SHP77 treated with DMSO at 0.1 percent for 48 hours (cell line): ENCODE measurements around the gene NKAIN2.

Source experiments
- DNase-seq: peaks from one replicate; lab custom pipeline; 2025; lab: John Stamatoyannopoulos, UW

The NKAIN2 gene

DNA sequence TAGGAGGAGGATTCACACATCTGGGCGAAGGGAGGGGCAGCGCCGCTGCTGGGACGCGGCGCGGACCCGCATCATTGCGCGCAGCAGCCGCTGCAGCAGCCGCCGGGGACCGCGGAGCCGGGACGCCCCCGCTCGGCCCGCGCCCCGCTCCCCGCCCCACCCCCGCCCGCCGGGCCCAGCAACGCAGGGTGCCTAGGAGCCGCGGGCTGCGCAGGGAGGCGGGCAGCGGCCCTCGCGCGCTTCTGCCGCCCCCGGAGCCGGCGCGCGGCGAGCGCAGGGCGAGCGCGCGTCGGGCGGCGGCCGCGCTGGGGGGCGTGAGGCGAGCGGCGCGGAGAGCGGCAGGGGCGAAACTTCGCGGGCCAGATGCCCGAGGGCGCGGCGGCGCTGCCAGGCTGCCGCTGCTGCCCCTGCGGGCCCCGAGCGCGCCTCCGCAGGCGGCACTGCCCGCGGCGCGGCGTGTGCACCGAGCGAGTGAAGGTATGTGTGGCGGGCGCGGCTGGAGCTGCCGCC, at the start of gene NKAIN2:
Gene NKAIN2, plus strand, starts transcription at position 362 of the 510 bp plus-strand sequence.
- DNase-seq = no peak

GRCh38 chr6:123759472-123759871, 44.2 kb upstream of the NKAIN2 start:
- DNase-seq = no peak

GRCh38 chr6:123763904-123764303, 39.8 kb upstream of the NKAIN2 start:
- DNase-seq = no peak

GRCh38 chr6:123764722-123765121, 38.9 kb upstream of the NKAIN2 start:
- no peak for DNase-seq

DNA sequence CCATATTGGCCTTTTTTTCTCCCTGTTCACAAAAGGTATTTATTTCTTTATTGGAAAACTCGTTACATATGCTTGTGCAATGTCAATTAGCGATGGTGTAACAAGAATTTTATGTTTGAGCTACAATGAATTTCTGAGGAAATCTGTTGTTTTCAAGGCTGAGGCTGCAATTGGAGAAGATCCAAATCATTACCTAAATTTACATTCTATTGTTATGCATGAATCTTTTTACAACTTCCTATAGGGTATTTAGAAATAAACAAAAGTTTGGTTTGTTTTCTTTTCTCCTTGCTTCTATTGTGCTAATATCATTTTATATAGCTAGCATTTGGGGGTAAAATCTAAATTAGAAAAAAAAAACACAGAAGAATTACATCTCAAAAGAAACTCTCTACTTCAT, 34.7 kb upstream of the NKAIN2 start:
- no peak for DNase-seq

DNA sequence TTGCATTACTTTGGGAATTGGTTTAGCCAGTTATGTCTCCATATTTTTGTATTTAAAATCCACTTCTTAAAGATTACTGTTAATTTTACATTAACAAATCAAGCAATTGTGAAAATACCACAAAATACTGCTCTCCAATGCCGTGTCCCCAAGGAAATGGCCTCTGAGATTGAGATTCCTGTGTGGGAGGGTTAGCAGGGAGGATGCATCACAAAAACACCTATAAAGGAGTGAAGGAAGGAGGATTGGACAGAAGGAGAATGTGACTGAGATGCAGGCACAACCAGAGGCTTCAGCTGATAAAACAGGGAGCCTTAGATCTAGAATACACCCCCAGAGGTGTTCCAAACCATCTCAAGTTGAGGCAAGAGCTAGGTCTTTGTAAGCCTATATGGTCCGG, 34.2 kb upstream of the NKAIN2 start:
- no peak for DNase-seq

DNA sequence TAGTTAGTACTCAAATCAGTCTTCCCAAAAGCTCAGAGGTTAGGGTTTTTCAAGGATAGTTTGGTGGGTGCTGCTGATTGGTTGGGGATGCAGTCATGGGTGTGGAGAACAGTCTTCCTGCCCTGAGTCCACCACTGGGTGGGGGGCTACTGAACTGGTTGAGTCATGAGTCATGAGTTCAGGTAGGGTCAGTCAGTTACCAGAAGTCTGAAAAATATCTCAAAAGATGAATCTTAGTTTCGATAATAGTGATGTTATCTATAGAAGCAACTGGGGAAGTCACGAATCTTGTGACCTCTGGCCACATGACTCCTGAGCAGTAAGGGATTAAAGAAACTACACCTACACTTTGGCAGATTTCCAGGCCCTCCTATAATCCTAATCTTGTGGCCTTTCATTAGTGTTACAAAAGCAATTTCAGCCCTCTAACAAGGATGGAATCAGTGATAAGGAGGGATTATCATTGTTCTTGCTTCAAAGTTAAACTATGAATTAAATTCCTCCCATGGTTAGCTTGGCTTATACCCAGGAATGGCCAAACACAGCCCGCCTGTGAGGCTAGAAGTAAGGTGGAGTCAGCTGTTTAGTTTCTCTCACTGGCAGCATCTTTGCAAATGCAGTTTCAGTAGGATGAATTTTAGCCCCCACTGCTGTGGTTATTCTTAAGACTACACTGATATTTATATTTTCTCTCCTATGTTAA, 33.3 kb upstream of the NKAIN2 start:
- no peak for DNase-seq

GRCh38 chr6:123771126-123771525, 32.5 kb upstream of the NKAIN2 start:
- DNase-seq = no peak

GRCh38 chr6:123777563-123777962, 26.1 kb upstream of the NKAIN2 start:
- DNase-seq = peak; percentile 34

GRCh38 chr6:123780021-123780420, 23.6 kb upstream of the NKAIN2 start:
- DNase-seq = no peak

- no peak for DNase-seq
Observed at GRCh38 chr6:123784330-123784729, 19.3 kb upstream of the NKAIN2 start.

- no peak for DNase-seq
Observed at GRCh38 chr6:123785039-123785438, 18.6 kb upstream of the NKAIN2 start.

DNA sequence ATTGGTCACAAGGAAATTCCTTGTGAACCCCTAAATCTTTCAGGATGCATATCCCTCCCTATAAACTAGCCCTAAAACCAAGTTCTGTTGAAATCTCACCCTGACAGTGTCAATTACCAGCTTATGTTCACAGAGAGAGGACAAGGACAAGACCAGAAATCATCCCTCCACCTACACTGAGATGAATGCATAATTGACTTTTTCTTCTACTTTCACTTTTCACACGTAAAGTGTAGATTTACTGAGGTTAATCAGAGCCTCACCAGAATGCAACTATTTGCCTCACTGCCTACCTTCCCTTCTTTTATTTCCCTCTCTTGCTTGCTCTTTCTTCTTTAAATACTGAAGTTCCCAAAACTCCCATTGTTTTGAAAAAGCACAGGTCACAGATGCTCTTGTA, 15.3 kb upstream of the NKAIN2 start:
- DNase-seq = no peak

GRCh38 chr6:123794190-123794589, 9.5 kb upstream of the NKAIN2 start:
- DNase-seq = no peak

DNA sequence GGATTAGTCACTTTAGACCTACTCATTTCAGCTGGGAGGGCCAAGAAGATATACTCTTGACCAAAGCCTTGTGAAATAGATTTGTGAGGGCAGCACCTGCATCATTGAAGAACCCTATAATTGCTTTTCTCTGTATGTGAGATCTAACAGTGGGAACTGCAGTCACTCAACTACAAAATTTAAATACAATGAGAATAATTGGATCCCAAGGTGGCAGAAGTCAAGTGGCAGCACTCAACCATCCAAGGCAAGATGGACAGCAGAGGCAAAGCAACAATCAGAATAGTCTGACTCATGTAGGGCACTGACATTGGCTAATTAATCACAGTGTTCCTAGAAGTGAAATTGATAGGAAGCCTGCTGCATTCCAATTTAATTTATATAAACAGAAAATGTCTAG, 8.9 kb upstream of the NKAIN2 start:
- no peak for DNase-seq

DNA sequence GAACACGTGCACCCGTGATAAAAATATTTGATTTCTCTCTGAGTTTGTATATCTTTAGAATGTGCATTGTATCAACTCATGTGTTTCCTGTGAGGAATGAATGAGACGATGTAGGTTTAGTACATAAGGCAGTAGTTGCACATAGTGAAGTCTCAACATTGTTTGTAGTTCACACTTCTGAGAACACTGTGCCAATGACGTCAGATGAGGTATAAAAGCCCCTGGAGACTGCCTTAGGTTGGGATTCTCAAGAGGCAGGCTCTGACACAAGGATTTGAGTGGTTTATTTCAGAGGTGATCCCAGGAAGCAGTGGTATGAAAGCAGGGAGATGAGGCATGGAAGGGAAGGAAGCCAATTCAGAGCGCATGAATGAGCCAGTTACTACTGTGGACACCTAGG, 2.6 kb upstream of the NKAIN2 start:
- no peak for DNase-seq

- no peak for DNase-seq
Observed at GRCh38 chr6:123802351-123802696, 1.3 kb upstream of the NKAIN2 start.

GRCh38 chr6:123802697-123803503, 765 bp upstream of the NKAIN2 start:
- DNase-seq = peak; percentile 73

DNA sequence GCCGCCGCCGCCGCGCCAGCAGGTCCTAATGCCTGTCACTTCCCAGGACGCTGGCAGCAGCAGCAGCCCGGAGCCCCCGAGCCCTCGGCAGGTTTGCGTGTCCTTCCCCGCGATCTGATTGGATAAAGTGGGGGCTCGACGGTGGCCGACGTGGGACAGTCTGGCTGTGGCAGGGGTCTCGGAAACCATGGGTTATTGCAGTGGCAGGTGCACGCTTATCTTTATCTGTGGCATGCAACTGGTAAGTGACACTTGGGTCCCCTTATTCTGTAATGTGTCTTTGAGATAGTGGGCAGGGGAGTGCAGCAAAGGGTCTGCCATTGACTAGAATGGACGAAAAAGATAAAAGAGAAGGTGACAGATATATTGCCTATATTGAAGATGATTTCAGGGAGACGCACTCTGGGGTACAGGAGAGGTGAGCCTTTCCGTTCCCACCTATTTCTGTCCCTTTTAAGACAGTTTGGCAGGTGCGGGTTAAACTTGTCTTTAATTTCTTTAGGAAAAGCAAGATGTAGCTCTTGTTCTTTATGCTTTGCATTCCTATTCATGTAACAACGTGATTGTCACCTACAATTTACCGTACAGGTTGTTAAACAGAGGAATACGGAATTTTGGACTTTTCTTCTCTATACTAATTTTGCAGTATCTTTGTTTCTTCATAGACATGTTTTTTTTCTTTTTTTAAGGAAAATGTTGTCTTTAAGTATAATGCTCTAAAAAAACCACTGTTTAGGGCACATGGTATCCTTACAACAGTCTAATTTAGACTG, 535 bp downstream of the NKAIN2 start:
- peak; percentile 90 for DNase-seq

DNA sequence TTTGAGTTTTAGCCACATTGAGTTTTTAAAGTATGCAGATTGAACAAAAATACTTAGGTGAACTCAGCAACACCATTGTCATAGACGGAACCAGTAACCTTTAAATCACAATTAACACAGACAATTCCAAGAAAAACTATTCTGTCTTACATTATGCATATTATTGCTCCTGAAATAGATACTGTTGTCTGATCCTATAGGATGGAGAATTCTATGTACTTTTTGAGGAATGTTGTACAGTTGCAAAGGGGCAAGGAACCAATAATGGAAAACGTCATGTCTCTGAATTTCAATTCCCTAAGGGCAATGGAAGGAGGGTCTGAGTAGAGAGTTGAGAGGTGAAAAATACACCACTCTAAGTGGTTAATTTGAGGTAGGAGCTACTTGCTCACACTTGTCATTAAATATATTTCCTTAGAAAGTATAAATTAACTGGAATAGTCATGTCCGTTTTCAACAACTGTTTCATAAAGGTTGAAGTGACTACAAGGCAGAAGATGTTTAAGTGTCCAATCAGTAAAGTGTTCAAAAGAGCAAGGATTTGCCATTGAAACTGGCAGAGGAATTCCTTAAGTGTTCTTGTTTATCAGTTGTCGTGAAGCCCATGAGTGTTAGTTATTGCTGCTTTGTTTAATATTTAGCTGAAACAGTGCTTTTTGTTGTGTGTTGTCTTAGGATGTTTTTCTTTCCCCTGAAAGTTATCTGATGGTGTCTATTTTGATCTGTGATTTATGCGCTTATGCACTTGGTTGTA, 1.3 kb downstream of the NKAIN2 start:
- DNase-seq = no peak

DNA sequence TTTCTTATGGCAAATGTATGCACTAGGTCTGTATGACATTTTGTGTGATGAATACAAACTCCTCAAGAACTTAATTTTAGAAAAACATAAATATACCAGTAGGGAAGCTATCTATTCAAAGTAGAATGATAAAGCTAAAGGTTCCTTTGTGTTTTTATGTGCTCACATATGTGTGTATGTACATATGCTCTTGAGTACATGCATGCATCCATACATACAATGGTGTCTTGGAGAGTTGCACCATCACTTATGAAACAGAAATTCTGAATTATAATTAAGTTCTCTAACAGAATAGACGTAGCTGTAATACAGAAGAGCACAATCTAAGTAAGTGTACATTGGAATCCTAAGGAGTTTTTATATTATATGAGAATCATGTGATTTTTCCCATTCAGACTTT, 2.3 kb downstream of the NKAIN2 start:
- no peak for DNase-seq

DNA sequence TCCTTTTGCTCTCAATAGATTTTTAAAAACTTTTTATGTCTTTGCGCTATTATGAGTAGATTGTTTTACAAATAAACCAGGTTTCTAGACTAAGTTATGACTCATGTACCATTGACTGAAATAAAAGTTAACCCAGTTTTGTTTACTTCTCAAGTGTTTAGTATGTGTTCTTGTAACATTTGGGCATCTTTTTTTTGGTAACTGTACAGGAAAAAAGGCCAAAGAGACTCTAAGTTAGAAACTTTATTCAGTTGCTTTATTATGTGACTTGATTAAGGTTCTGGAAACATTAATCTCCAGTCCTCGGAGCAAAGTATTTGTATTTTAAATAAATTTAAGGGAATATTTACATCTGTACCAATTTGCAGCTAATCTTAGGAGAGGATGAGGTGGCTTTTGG, 2.9 kb downstream of the NKAIN2 start:
- no peak for DNase-seq
